Panc1 (cell line): ENCODE results near the gene BAIAP2. TPM values are rescaled to one million over a fixed set of nuclear protein-coding genes. Genes with fewer than 3 reads are reported as not detected.
A peak's percentile ranks its signal among the peaks of the same experiment; 100 is the strongest.

Source experiments
- ATAC-seq: fragments of 200-7000 bp; cut with Tn5 transposase; 2 replicates; pipeline ENCODE4 v1.9.1; 2020; ENCODE audit warnings: mild to moderate bottlenecking, moderate library complexity
- BruUV-seq: library from RNA; stranded (reverse); fragments of 400-500 nt; replicated peaks from 2 replicates; lab custom pipeline; 2021; lab: Mats Ljungman, UMichigan
- CTCF ChIA-PET: fragments of 300-600 bp; sonication (Branson Sonifier 250); formaldehyde crosslinking; loops from one replicate; lab custom pipeline; 2022; ENCODE audit warnings: antibody characterized with exemption; lab: Charles Lee
- POLR2A ChIA-PET: fragments of 300-600 bp; sonication (Branson Sonifier 250); formaldehyde crosslinking; loops from one replicate; lab custom pipeline; 2022; ENCODE audit warnings: antibody characterized with exemption; lab: Charles Lee
- DNase-seq: peaks from one replicate; pipeline ENCODE4 v3.0.0-alpha.2; 2010; ENCODE audit warnings: low read depth, low spot score
- H3K27ac ChIP-seq: 2 replicates; pipeline ENCODE4 v1.5.1; 2011; ENCODE audit warnings: mild to moderate bottlenecking, low read length, inconsistent platforms
- H3K27me3 ChIP-seq: fragments of 200-500 bp; sonication (Bioruptor generic); 2 replicates; pipeline ENCODE4 v1.6.0; 2014; ENCODE audit warnings: low read length, inconsistent platforms; ENCODE audit not compliant: control insufficient read depth, insufficient read depth
- H3K36me3 ChIP-seq: fragments of 200-500 bp; sonication (Bioruptor generic); 2 replicates; pipeline ENCODE4 v1.5.1; 2014; ENCODE audit warnings: inconsistent platforms, mild to moderate bottlenecking, low read length, moderate library complexity; ENCODE audit not compliant: control insufficient read depth, insufficient read depth
- H3K4me1 ChIP-seq: 2 replicates; pipeline ENCODE4 v1.5.1; 2011; ENCODE audit warnings: inconsistent platforms, mild to moderate bottlenecking, low read length, moderate library complexity; ENCODE audit not compliant: control insufficient read depth, insufficient read depth
- H3K4me3 ChIP-seq, 2 experiments: 2 replicates each; pipeline ENCODE4 v1.5.1; 2011 to 2012; ENCODE audit warnings: low read depth in 2 of 2, low read length in 2 of 2, mild to moderate bottlenecking in 2 of 2, inconsistent platforms in 1 of 2, moderate library complexity in 1 of 2
- H3K9me3 ChIP-seq: fragments of 200-500 bp; sonication (Bioruptor generic); 2 replicates; pipeline ENCODE4 v1.5.1; 2014; ENCODE audit warnings: low read depth, mild to moderate bottlenecking, inconsistent platforms, low read length, moderate library complexity; ENCODE audit not compliant: control insufficient read depth, insufficient read depth
- CTCF ChIP-seq: fragments of 450-650 bp; IDR thresholded peaks from 2 replicates; pipeline ENCODE4 v1.5.1; 2017; ENCODE audit warnings: mild to moderate bottlenecking
- POLR2AphosphoS5 ChIP-seq: IDR thresholded peaks from 2 replicates; pipeline ENCODE4 v1.6.1; 2012; ENCODE audit warnings: mild to moderate bottlenecking, low read depth, low read length, moderate library complexity
- REST ChIP-seq, 2 experiments: IDR thresholded peaks; 2 replicates each; pipeline ENCODE4 v1.6.1; 2011 to 2012; ENCODE audit warnings: low read depth in 2 of 2, control low read depth in 1 of 2, low read length in 1 of 2, mild to moderate bottlenecking in 1 of 2, moderate library complexity in 1 of 2; ENCODE audit not compliant: insufficient read depth in 1 of 2
- SIN3A ChIP-seq: IDR thresholded peaks from 2 replicates; pipeline ENCODE4 v1.6.1; 2012; ENCODE audit warnings: low read depth, mild to moderate bottlenecking, low read length, moderate library complexity, borderline replicate concordance; ENCODE audit not compliant: insufficient read depth
- TCF7L2 ChIP-seq: IDR thresholded peaks from 2 replicates; pipeline ENCODE4 v1.6.1; 2011; ENCODE audit warnings: mild to moderate bottlenecking, low read depth, low read length, inconsistent platforms
- in situ Hi-C: cut with HindIII; loops from 2 replicates; pipeline ENCODE4 v1.10.0; 2016; ENCODE audit warnings: low sequenced_read_pairs, low pct_unique_long_range_greater_than_20kb
- intact Hi-C: fragments of 100-400 bp; cut with micrococcal nuclease; formaldehyde crosslinking; loops from one replicate; pipeline ENCODE4 v1.10.0; 2022; ENCODE audit not compliant: unreplicated experiment
- total RNA-seq: library from RNA; stranded (reverse); gene quantifications from one replicate; pipeline ENCODE4 v1.2.1, GENCODE V29; 2021; ENCODE audit not compliant: unreplicated experiment

BAIAP2 gene
- total RNA-seq, 1 experiment from 2014 or later = 125 TPM

GRCh38 chr17:81040791-81041337, 5.9 kb downstream of the BAIAP2 start:
- TF ChIP-seq CTCF (peak; percentile 89), TCF7L2 (no peak), POLR2AphosphoS5 (0 out of 2 replicates have a peak, but pooled peaks have one; percentile 6)
- CTCF ChIA-PET = interaction anchor here (1.7 to 1.8 kb wide), 2 partner anchors 16 to 57 kb away, joined by 5 to 9 read pairs; no protein-coding TSS in a partner anchor
- Histone ChIP-seq H3K4me1 (peaks cover 87% of the 10 kb centered on the region), H3K4me3 (peak overlapping the region; percentile 7 to 29; a peak in 3 of 4 replicates), H3K9me3 (no peaks in the 10 kb centered on the region), H3K27me3 (no peaks in the 10 kb centered on the region), H3K27ac (peak overlapping the region; percentile 99), H3K36me3 (no peaks in the 10 kb centered on the region)
- ATAC-seq (peak; percentile 18), DNase-seq (no peak)
- POLR2A ChIA-PET = no interaction called here
- no TSS peak for BruUV-seq
- intact Hi-C loops (no loop called here), in situ Hi-C loops (no loop called here)

- ChIA-PET CTCF (interaction anchor here (0.9 kb wide), 2 partner anchors 55 to 249 kb away, joined by 3 to 4 read pairs; no protein-coding TSS in a partner anchor), POLR2A (interaction anchor here (0.8 kb wide), 1 partner anchor 12 kb away, joined by 3 read pairs; no protein-coding TSS in a partner anchor)
- Histone ChIP-seq H3K9me3 (no peaks in the 10 kb centered on the region), H3K4me1 (peaks cover 98% of the 10 kb centered on the region), H3K36me3 (no peaks in the 10 kb centered on the region), H3K4me3 (peak overlapping the region in 1 of 2 experiments; percentile 36; a peak in 1 of 4 replicates), H3K27me3 (no peaks in the 10 kb centered on the region), H3K27ac (peak overlapping the region; percentile 99)
- in situ Hi-C loops (no loop called here), intact Hi-C loops (no loop called here)
- BruUV-seq = no TSS peak
- DNase-seq (no peak), ATAC-seq (no peak)
- TF ChIP-seq REST (IDR thresholded peaks at IDR 0.05; ENCODE audit: insufficient read depth in 1 of 2, low read depth in 2 of 2, low read length in 1 of 2) = no peak
- TF ChIP-seq TCF7L2 = no peak
- no peak for TF ChIP-seq POLR2AphosphoS5
- no peak for TF ChIP-seq SIN3A
- TF ChIP-seq CTCF = no peak
These were observed 7.7 kb downstream of the BAIAP2 start for GRCh38 chr17:81042606-81043005.
